ENCODE results near the gene ZNF485. TPM values are rescaled to one million over a fixed set of nuclear protein-coding genes. Genes with fewer than 3 reads are reported as not detected.
"Not testable (repeated sequence)": the region's sequence is repeated elsewhere in the genome, so short reads cannot be mapped to it uniquely, and the experiment has no call there.

The ZNF485 gene
- total and polyA plus RNA-seq, 5 donors from 2014 or later, result 1.4 to 6.9 (median 2.5) TPM

GRCh38 chr10:43591303-43591904, 14.8 kb upstream of the ZNF485 start:
- ATAC-seq (ENCODE audit: low read depth in 2 of 2) (no peak), DNase-seq (no peak)
- Mint-ChIP-seq H3K27me3 (peaks cover 18% of the 10 kb centered on the region), H3K27ac (no peak overlapping the region), H3K4me1 (peaks cover 10 to 24% (median 14%) of the 10 kb centered on the region in 4 donors), H3K9me3 (peaks cover 0 to 8% (median 3%) of the 10 kb centered on the region in 7 donors), H3K4me3 (no peak overlapping the region), H3K36me3 (no peaks in the 10 kb centered on the region)
- no peak overlapping the region for H3K4me3 ChIP-seq (ENCODE audit: low read depth, low read length)
- no peaks in the 10 kb centered on the region for H3K27me3 ChIP-seq (ENCODE audit: control insufficient read depth, insufficient read depth, low read length)
- H3K27ac ChIP-seq (ENCODE audit: insufficient read depth, low read length, poor library complexity, severe bottlenecking), result no peak overlapping the region
- peaks cover 16% of the 10 kb centered on the region for H3K4me1 ChIP-seq (ENCODE audit: control insufficient read depth, insufficient read depth, low read length, poor library complexity, severe bottlenecking)
- H3K36me3 ChIP-seq (ENCODE audit: control insufficient read depth, insufficient read depth, low read length), result no peaks in the 10 kb centered on the region
- peaks cover 3 to 16% of the 10 kb centered on the region in 2 experiments for H3K9me3 ChIP-seq (ENCODE audit: control insufficient read depth in 2 of 2, low read length in 2 of 2)

GRCh38 chr10:43594944-43595589, 11.2 kb upstream of the ZNF485 start:
- ATAC-seq (ENCODE audit: low read depth in 2 of 2) (peak; percentile 64 to 67), DNase-seq (peak in 2 of 3 donors; percentile 26 to 74)
- H3K27me3 Mint-ChIP-seq, result peaks cover 6% of the 10 kb centered on the region
- peaks cover 16% of the 10 kb centered on the region for H3K4me1 ChIP-seq (ENCODE audit: control insufficient read depth, insufficient read depth, low read length, poor library complexity, severe bottlenecking)
- H3K27ac ChIP-seq (ENCODE audit: insufficient read depth, low read length, poor library complexity, severe bottlenecking), result no peak overlapping the region
- H3K4me3 Mint-ChIP-seq, result peak overlapping the region; percentile 65 to 92 (median 84)
- H3K36me3 Mint-ChIP-seq, result no peaks in the 10 kb centered on the region
- peaks cover 10 to 28% (median 14%) of the 10 kb centered on the region in 4 donors for H3K4me1 Mint-ChIP-seq
- peaks cover 0 to 8% (median 3%) of the 10 kb centered on the region in 7 donors for H3K9me3 Mint-ChIP-seq
- no peaks in the 10 kb centered on the region for H3K27me3 ChIP-seq (ENCODE audit: control insufficient read depth, insufficient read depth, low read length)
- H3K9me3 ChIP-seq (ENCODE audit: control insufficient read depth in 2 of 2, low read length in 2 of 2), result peaks cover 3 to 16% of the 10 kb centered on the region in 2 experiments
- H3K27ac Mint-ChIP-seq, result peak overlapping the region; percentile 91 to 96 (median 93)
- peak overlapping the region; percentile 76 for H3K4me3 ChIP-seq (ENCODE audit: low read depth, low read length)
- no peaks in the 10 kb centered on the region for H3K36me3 ChIP-seq (ENCODE audit: control insufficient read depth, insufficient read depth, low read length)

GRCh38 chr10:43595739-43596298, 10.4 kb upstream of the ZNF485 start:
- Mint-ChIP-seq H3K27ac (peak overlapping the region; percentile 58 to 93 (median 91)), H3K4me1 (peaks cover 10 to 28% (median 14%) of the 10 kb centered on the region in 4 donors), H3K36me3 (no peaks in the 10 kb centered on the region), H3K4me3 (peak overlapping the region; percentile 65 to 92 (median 85)), H3K27me3 (peaks cover 4% of the 10 kb centered on the region), H3K9me3 (peaks cover 0 to 8% (median 3%) of the 10 kb centered on the region in 7 donors)
- Histone ChIP-seq H3K4me3 (ENCODE audit: low read depth, low read length) (peak overlapping the region; percentile 76), H3K4me1 (ENCODE audit: control insufficient read depth, insufficient read depth, low read length, poor library complexity, severe bottlenecking) (peaks cover 16% of the 10 kb centered on the region), H3K27me3 (ENCODE audit: control insufficient read depth, insufficient read depth, low read length) (no peaks in the 10 kb centered on the region), H3K27ac (ENCODE audit: insufficient read depth, low read length, poor library complexity, severe bottlenecking) (no peak overlapping the region), H3K9me3 (ENCODE audit: control insufficient read depth in 2 of 2, low read length in 2 of 2) (peaks cover 3 to 15% of the 10 kb centered on the region in 2 experiments), H3K36me3 (ENCODE audit: control insufficient read depth, insufficient read depth, low read length) (no peaks in the 10 kb centered on the region)
- ATAC-seq (ENCODE audit: low read depth in 2 of 2) (no peak), DNase-seq (peak in 1 of 3 donors; percentile 15)

- Mint-ChIP-seq H3K27me3 (peaks cover 4% of the 10 kb centered on the region), H3K4me1 (peaks cover 10 to 28% (median 14%) of the 10 kb centered on the region in 4 donors), H3K27ac (no peak overlapping the region), H3K9me3 (peaks cover 0 to 4% (median 3%) of the 10 kb centered on the region in 7 donors), H3K4me3 (no peak overlapping the region), H3K36me3 (no peaks in the 10 kb centered on the region)
- Histone ChIP-seq H3K4me3 (ENCODE audit: low read depth, low read length) (no peak overlapping the region), H3K9me3 (ENCODE audit: control insufficient read depth in 2 of 2, low read length in 2 of 2) (peaks cover 3 to 8% of the 10 kb centered on the region in 2 experiments), H3K36me3 (ENCODE audit: control insufficient read depth, insufficient read depth, low read length) (no peaks in the 10 kb centered on the region), H3K27me3 (ENCODE audit: control insufficient read depth, insufficient read depth, low read length) (no peaks in the 10 kb centered on the region), H3K4me1 (ENCODE audit: control insufficient read depth, insufficient read depth, low read length, poor library complexity, severe bottlenecking) (peaks cover 16% of the 10 kb centered on the region), H3K27ac (ENCODE audit: insufficient read depth, low read length, poor library complexity, severe bottlenecking) (no peak overlapping the region)
- DNase-seq, result no peak
- ATAC-seq (ENCODE audit: low read depth in 2 of 2), result no peak
Observed at GRCh38 chr10:43596546-43596945, 9.7 kb upstream of the ZNF485 start.

- Mint-ChIP-seq H3K36me3 (no peaks in the 10 kb centered on the region), H3K4me1 (peaks cover 10 to 28% (median 14%) of the 10 kb centered on the region in 4 donors), H3K4me3 (no peak overlapping the region), H3K27me3 (no peaks in the 10 kb centered on the region), H3K9me3 (peaks cover 0 to 4% (median 0%) of the 10 kb centered on the region in 7 donors), H3K27ac (no peak overlapping the region)
- H3K4me1 ChIP-seq (ENCODE audit: control insufficient read depth, insufficient read depth, low read length, poor library complexity, severe bottlenecking), result peaks cover 16% of the 10 kb centered on the region
- H3K36me3 ChIP-seq (ENCODE audit: control insufficient read depth, insufficient read depth, low read length), result no peaks in the 10 kb centered on the region
- no peak overlapping the region for H3K4me3 ChIP-seq (ENCODE audit: low read depth, low read length)
- no peaks in the 10 kb centered on the region for H3K9me3 ChIP-seq (ENCODE audit: control insufficient read depth in 2 of 2, low read length in 2 of 2)
- DNase-seq, result no peak
- H3K27ac ChIP-seq (ENCODE audit: insufficient read depth, low read length, poor library complexity, severe bottlenecking), result no peak overlapping the region
- H3K27me3 ChIP-seq (ENCODE audit: control insufficient read depth, insufficient read depth, low read length), result no peaks in the 10 kb centered on the region
- ATAC-seq (ENCODE audit: low read depth in 2 of 2), result no peak
Observed at GRCh38 chr10:43598446-43598845, 7.8 kb upstream of the ZNF485 start.

- H3K27ac ChIP-seq (ENCODE audit: insufficient read depth, low read length, poor library complexity, severe bottlenecking), result no peak overlapping the region
- H3K4me1 ChIP-seq (ENCODE audit: control insufficient read depth, insufficient read depth, low read length, poor library complexity, severe bottlenecking), result peaks cover 16% of the 10 kb centered on the region
- peaks cover 0 to 2% (median 0%) of the 10 kb centered on the region in 7 donors for H3K9me3 Mint-ChIP-seq
- ATAC-seq (ENCODE audit: low read depth in 2 of 2) (no peak), DNase-seq (no peak)
- H3K4me1 Mint-ChIP-seq, result peaks cover 10 to 25% (median 14%) of the 10 kb centered on the region in 4 donors
- no peak overlapping the region for H3K4me3 Mint-ChIP-seq
- no peaks in the 10 kb centered on the region for H3K36me3 ChIP-seq (ENCODE audit: control insufficient read depth, insufficient read depth, low read length)
- H3K27me3 Mint-ChIP-seq, result no peaks in the 10 kb centered on the region
- H3K27ac Mint-ChIP-seq, result peak overlapping the region in 1 of 3 donors; percentile 45
- H3K9me3 ChIP-seq (ENCODE audit: control insufficient read depth in 2 of 2, low read length in 2 of 2), result no peaks in the 10 kb centered on the region
- H3K4me3 ChIP-seq (ENCODE audit: low read depth, low read length), result no peak overlapping the region
- no peaks in the 10 kb centered on the region for H3K27me3 ChIP-seq (ENCODE audit: control insufficient read depth, insufficient read depth, low read length)
- no peaks in the 10 kb centered on the region for H3K36me3 Mint-ChIP-seq
Observed at GRCh38 chr10:43599333-43599732, 6.9 kb upstream of the ZNF485 start.

- not testable (repeated sequence) for ATAC-seq (ENCODE audit: low read depth in 2 of 2); H3K27ac ChIP-seq (ENCODE audit: insufficient read depth, low read length, poor library complexity, severe bottlenecking); H3K9me3 Mint-ChIP-seq; H3K36me3 Mint-ChIP-seq; H3K27ac Mint-ChIP-seq; H3K4me3 Mint-ChIP-seq; H3K27me3 Mint-ChIP-seq; H3K36me3 ChIP-seq (ENCODE audit: control insufficient read depth, insufficient read depth, low read length); H3K4me1 ChIP-seq (ENCODE audit: control insufficient read depth, insufficient read depth, low read length, poor library complexity, severe bottlenecking); DNase-seq; H3K4me3 ChIP-seq (ENCODE audit: low read depth, low read length); H3K27me3 ChIP-seq (ENCODE audit: control insufficient read depth, insufficient read depth, low read length); H3K9me3 ChIP-seq (ENCODE audit: control insufficient read depth in 2 of 2, low read length in 2 of 2); H3K4me1 Mint-ChIP-seq
Observed at GRCh38 chr10:43601576-43601975, 4.7 kb upstream of the ZNF485 start.
